Islet precursor cell (in vitro differentiated cells): Measurements from ENCODE around the gene CAVIN3.
"Not testable (repeated sequence)": the region's sequence is repeated elsewhere in the genome, so short reads cannot be mapped to it uniquely, and the experiment has no call there.

ENCODE experiments used
- DNase-seq: peaks from one replicate; pipeline ENCODE4 v3.0.0-alpha.2; 2018

CAVIN3 gene

GRCh38 chr11:6323291-6323905 lies 3.1 kb upstream of the CAVIN3 start:
- DNase-seq: no peak

DNA sequence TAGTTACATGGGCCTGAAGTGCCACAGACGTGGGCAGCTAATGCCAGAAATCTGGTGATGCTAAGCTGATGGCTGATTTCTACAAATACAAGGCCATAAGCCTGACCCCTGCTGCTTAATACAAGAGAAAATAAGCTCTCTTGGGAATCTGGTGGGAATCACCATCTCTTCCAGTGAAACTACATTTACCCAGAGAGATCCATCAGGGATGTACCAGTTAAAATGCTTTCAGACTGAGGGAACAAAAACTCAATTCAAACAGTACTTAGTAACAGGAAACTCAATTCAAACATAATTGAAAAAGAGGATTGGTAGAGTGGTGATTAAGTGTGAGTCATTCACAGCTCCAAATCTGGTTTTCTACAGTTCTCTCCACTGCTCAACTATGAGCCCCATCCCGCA lies 1.7 kb upstream of the CAVIN3 start:
- peak; percentile 52 for DNase-seq

GRCh38 chr11:6321356-6321755 lies 1.1 kb upstream of the CAVIN3 start:
- peak; percentile 55 for DNase-seq

- peak; percentile 98 for DNase-seq
These were observed 444 bp downstream of the CAVIN3 start for GRCh38 chr11:6319704-6320410.

DNA sequence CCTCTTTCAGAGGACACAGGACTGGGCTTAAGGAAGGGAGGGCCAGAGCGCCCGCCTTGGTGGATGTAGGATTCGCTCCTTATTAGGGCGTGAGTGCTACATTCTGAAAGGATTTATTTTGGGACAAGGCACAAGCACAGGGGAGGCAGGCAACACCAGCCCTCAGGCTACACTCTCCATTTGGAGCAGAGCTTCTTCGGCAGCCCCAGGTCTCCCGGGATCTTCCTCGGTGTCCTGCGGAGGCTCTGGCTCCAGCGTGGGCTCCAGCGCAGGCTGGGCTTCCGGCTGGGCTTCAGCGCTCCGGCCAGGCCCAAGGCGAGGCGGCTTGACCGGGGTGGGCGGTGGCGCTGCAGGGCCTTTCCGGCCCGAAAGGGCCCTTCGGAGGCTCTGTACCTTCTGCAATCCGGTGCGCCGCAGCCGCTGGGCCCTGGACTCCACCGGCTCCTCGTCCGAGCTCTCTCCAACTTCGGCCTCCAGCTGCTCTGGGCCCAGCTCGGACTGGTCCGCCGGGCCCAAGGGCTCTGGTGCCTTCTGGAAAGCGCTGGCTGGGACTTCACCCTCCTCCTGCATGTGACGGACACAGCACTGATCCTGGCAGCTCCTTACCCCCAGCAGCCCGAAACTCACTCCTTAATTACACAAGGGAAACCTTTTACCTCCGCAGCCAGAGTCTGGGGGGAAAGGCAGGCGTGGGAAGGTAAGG lies 1.1 kb downstream of the CAVIN3 start:
- peak; percentile 72 for DNase-seq

GRCh38 chr11:6318204-6318603 lies 2.1 kb downstream of the CAVIN3 start:
- DNase-seq: no peak

- DNase-seq: peak; percentile 79
These were observed 4.4 kb downstream of the CAVIN3 start for GRCh38 chr11:6315811-6316425.

DNA sequence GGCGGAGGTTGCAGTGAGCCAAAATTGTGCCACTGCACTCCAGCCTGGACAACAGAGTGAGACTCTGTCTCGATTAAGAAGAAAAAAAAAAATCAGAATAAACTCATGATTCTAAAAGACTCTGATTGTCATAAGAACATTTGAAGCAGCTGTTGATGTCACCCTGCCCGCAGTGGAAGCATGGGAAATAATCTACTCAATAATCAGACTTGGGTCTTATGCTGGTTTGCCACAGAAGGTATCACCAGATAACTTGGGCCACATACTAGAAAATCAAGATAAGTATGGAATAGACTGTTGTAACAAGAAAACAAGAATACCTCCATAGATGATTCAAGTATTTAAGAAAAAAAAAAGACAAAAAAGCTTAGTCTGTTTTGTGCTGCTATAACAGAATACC lies 8.2 kb downstream of the CAVIN3 start:
- DNase-seq: no peak

GRCh38 chr11:6307876-6308275 lies 12.4 kb downstream of the CAVIN3 start:
- DNase-seq: no peak

DNA sequence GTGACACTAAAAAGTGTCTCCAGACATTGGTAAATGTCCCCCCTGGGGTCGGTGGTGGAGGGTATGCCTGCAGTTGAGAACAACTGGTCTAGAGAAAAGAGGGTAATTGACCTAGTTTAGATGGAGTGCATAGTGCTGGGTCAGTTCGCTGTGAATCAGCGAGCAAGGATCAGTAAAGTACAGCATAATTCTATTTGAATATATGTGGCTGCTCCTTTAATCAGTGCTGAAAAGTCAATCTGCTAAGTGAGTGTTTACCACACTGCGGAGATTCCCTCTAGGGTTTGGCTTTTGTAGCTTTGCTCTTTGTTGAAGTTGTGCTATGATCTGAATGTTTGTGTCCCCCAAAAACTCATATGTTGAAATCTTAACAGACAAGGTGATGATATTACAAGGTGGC lies 15.0 kb downstream of the CAVIN3 start:
- DNase-seq: no peak

DNA sequence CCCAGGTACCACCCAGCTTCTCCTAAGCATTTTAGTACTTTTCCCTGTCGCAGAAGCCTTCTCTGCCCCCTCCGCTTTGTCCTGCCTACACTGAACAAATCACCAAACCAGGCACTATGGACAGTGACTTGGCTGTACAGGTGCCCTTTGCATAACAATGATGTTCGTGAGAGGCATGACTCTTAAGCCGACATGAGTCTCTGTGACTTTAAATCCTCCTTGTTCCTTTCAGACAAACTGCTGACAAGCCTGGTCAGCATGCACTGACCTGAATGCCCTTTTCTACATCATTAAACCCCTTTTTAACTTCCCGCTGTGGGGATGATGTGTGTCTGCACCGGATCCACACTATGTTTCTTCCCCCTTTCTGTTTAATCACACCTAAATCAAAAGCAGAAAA lies 16.6 kb downstream of the CAVIN3 start:
- no peak for DNase-seq

DNA sequence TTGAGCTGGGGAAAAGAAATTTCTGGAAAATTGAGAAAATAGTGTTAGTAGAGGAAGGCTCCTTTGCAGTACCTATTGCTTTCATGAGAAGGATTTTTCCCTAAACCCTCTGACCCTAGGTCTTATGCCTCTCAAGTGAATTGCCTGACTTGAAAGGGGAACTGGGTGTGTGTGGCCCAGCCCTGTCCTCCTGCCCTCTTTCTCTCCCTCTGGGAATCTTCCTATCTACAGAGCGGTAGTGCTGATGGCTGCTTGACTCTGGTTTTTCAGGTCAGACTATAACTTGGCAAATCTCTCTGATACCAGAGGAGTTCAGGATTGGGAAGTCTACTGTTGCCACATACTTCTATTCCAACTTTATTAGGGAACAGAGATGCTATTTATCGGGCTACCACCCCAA lies 19.2 kb downstream of the CAVIN3 start:
- no peak for DNase-seq

DNA sequence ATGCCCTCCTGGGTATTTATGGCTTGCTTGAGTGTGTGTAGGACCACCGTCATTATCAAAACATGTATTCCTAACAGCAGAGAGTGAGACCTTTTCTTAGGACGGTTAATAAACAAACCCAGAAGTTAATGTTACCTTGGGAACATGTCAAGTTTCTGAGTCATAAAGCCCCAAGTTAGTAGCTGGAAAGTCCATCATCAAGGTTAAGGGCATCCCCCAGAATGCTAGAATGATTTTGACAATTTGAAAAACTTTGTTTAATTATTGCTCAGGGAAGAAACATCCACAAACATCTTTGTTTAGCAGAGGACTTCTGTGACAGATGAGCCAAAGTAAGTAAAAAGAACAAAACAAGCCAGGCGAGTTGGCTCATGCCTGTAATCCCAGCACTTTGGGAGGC lies 20.0 kb downstream of the CAVIN3 start:
- no peak for DNase-seq

- DNase-seq: peak; percentile 88
These were observed 21.7 kb downstream of the CAVIN3 start for GRCh38 chr11:6298605-6299004.

DNA sequence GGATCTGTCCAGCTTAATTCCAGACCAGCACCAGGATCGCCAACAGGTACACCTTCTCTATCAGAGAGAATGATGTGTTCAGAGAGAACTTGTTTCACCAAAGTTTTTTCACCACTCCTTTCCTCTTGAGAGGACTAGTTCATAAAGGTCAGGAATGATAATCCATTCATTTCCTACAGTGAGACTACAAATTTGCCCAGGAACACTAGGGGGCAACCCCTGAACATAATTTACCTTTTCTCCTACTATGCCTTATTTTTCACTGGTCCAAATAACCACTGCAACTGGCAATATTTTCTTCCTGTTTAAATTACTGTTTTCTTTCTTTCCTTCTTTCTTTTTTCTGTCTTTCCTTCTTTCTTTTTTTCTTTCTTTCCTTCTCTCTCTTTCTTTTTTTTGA lies 22.5 kb downstream of the CAVIN3 start:
- no peak for DNase-seq

DNA sequence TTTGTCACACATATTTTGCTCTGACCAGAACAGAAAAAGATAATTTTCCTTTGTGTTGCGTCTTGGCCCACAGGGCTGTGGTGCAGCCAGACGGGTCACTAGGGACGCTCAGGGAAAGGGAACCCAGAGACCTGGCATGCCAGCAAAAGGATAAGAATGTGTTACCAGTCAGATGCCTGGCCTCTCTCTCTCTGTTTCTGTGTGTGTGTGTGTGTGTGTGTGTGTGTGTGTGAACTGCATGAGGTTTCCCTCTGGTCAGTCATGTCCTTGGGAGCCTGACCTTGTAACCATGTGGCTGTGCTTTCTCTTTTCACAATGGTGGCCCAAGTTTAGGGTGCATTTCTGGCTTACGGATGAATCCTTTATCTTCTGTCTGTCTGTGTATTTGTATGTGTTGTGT lies 35.3 kb downstream of the CAVIN3 start:
- DNase-seq: no peak

- no peak for DNase-seq
These were observed 36.1 kb downstream of the CAVIN3 start for GRCh38 chr11:6284250-6284649.

GRCh38 chr11:6283453-6284023 lies 36.8 kb downstream of the CAVIN3 start:
- no peak for DNase-seq

- not testable (repeated sequence) for DNase-seq
These were observed 39.5 kb downstream of the CAVIN3 start for GRCh38 chr11:6280809-6281208.

DNA sequence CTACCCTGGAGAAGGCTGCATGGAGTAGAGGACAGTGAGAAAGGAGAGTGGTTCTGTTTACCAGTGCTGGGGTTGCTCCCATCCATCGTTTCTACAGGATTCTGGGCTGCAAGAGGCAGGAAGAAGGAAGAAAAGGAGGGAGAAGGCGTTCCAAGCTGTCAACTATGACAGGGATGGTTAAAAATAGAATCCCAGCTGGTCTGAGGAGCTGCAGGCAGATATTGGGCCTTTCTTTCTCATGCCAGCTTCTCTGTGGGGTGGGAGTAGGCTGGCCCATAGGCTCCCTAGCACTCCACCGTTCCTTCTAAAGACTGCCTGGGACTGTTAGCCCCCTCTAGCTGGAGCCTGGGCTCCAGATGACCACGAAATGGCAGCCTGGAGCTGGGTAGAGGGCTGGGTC lies 47.1 kb downstream of the CAVIN3 start:
- no peak for DNase-seq

DNA sequence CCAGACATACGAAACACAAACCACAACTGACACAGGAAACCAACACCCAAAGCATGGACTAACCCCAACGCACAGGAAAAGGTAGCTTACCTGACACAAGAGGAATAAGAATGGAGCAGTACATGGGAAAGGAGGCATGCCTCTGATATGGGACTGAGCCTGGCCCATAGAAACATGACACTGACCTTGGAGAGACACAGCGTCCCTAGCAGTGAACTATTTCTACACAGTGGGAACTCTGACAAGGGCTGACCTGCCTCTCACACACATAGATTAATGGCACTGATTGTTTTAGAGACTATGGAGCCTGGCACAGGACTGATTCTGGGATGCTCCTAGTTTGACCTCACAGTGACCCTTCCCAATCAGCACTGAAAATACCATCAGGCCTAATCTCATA lies 48.7 kb downstream of the CAVIN3 start:
- no peak for DNase-seq

DNA sequence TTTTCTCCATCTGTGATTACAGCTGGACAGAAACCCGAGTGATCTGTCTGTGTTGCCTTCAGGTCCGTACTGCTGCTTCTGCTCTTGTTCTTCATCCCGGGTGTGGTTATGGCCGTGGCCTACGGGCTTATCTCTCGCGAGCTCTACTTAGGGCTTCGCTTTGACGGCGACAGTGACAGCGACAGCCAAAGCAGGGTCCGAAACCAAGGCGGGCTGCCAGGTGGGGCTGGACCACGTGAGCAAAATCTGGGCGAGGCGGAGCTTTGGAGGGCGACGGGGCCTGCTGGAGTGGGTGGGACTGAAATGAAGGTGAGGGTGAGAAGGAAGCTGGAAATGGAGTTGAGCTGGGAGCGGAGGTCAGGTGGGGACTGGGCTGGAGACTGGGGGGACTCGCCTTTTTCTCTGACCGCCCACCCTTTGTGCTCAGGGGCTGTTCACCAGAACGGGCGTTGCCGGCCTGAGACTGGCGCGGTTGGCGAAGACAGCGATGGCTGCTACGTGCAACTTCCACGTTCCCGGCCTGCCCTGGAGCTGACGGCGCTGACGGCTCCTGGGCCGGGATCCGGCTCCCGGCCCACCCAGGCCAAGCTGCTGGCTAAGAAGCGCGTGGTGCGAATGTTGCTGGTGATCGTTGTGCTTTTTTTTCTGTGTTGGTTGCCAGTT lies 49.6 kb downstream of the CAVIN3 start:
- DNase-seq: no peak

DNA sequence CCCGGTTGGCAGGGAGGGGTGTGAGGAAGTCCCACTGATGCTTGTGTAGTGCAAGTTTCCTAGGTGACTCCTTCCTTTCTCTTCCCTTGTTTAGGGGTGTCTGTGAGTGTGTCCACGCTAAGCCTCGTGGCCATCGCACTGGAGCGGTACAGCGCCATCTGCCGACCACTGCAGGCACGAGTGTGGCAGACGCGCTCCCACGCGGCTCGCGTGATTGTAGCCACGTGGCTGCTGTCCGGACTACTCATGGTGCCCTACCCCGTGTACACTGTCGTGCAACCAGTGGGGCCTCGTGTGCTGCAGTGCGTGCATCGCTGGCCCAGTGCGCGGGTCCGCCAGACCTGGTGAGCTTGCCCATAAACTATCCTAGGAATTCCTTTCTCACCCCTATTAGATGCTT lies 50.3 kb downstream of the CAVIN3 start:
- DNase-seq: no peak
